Fibroblast of pulmonary artery (primary cell): Measurements from ENCODE around the gene BRI3BP.

Source experiments
- DNase-seq: peaks from one replicate; pipeline ENCODE4 v3.0.0-alpha.2; 2010; ENCODE audit warnings: low read depth
- H3K4me3 ChIP-seq: replicated peaks from 2 replicates; pipeline ENCODE4 v1.5.1; 2011; ENCODE audit warnings: low read depth, mild to moderate bottlenecking, control low read depth, low read length, moderate library complexity
- TF ChIP-seq, protein P1 (sequence below): IDR thresholded peaks from 2 replicates; pipeline ENCODE4 v1.5.1; 2011; ENCODE audit warnings: mild to moderate bottlenecking, control low read depth, low read length, inconsistent platforms; ENCODE audit errors: missing control alignments

The BRI3BP gene

DNA sequence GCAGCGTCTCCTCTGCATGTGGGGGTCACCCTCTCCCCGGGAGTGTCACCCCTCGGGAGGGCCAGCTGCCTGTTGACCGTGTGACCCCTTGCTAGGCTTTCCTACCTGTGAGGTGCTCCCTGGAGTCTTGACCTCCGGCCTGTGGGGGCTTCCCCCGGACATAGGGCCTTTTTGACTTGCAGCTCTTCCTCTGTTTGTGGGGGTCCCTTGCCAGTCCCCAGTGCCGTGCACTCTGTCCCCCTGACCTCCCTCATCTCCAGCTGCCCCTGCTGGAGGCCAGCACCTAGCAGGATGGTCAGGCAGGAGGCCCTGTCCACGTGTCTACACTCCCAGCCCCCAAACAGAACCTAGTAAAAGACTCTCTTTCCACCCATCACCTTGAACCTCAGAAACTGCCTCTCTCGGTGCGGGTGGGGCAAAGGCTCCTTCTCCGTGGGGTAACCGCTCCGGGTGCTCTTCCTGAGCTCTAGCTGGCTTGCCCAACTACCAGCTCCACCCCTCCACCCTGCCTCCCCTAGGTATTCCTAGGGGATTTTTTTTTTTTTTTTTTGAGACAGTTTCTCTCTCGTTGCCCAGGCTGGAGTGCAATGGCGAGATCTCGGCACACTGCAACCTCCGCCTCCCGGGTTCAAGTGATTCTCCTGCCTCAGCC is 72.6 kb downstream of the BRI3BP start:
- H3K4me3 ChIP-seq, result peak overlapping the region; percentile 73
- no peak for DNase-seq
- TF ChIP-seq, protein P1, sequence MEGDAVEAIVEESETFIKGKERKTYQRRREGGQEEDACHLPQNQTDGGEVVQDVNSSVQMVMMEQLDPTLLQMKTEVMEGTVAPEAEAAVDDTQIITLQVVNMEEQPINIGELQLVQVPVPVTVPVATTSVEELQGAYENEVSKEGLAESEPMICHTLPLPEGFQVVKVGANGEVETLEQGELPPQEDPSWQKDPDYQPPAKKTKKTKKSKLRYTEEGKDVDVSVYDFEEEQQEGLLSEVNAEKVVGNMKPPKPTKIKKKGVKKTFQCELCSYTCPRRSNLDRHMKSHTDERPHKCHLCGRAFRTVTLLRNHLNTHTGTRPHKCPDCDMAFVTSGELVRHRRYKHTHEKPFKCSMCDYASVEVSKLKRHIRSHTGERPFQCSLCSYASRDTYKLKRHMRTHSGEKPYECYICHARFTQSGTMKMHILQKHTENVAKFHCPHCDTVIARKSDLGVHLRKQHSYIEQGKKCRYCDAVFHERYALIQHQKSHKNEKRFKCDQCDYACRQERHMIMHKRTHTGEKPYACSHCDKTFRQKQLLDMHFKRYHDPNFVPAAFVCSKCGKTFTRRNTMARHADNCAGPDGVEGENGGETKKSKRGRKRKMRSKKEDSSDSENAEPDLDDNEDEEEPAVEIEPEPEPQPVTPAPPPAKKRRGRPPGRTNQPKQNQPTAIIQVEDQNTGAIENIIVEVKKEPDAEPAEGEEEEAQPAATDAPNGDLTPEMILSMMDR, result no peak

DNA sequence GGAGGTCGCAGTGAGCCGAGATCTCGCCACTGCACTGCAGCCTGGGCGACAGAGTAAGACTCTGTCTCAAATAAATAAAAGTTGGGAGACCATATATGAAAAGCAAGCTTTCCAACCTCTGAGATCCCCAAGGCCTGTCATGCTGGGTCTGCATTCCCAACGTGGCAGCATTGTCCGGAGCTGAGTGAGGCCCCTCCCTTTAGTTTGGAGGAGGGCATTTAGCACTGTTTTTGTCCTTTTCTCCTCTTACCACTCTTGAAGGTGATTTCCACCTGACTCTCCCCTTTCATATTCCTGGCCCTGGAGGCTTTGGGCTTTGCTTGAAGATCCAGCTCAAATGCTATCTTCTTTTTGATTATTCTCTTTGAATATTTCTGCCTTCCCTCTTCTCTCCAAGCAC is 74.9 kb downstream of the BRI3BP start:
- TF ChIP-seq, protein P1, result no peak
- no peak for DNase-seq

DNA sequence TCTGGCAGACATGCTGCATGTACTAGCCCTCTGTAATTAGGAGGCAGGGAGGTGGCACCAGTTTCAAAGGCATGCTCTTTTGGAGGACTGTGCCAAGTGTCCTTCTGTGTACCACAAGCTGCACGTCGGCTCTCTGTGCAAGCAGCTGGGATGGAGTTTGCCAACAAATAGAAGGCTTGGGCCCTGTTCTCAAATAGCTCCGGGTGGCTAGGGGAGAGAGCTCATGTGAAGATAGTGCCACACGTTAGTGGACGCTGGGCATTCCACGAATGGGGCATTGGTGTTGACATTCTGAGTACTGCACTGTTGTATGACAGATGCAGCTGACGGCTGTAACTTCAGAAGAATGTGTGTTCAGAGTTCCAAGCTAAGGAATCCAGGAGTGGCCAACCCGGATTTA is 76.2 kb downstream of the BRI3BP start:
- H3K4me3 ChIP-seq, result no peak overlapping the region
- TF ChIP-seq, protein P1, result no peak
- DNase-seq, result no peak

More for the DNA sequence above, 74.9 kb downstream of the BRI3BP start:
- H3K4me3 ChIP-seq, result no peak overlapping the region

DNA sequence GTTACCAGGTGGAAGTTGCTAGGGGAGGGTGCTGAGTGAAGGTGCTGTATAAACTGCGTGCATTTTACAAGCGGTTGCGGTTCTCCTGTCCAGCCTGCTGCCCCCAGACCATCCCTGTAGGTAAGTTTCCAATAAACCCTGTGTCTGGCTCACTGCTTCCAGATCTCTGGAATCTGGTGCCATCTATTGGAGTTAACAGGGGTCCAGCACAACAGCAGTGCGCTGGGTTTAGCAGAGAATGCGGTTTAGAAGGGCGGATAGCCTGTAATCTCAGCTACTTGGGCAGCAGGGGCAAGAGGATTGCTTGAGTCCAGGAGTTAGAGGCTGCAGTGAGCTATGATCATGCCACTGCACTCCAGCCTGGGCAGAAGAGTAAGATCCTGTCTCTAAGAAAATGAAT is 76.7 kb downstream of the BRI3BP start:
- DNase-seq, result peak; percentile 14
- no peak overlapping the region for H3K4me3 ChIP-seq
- TF ChIP-seq, protein P1, result no peak

DNA sequence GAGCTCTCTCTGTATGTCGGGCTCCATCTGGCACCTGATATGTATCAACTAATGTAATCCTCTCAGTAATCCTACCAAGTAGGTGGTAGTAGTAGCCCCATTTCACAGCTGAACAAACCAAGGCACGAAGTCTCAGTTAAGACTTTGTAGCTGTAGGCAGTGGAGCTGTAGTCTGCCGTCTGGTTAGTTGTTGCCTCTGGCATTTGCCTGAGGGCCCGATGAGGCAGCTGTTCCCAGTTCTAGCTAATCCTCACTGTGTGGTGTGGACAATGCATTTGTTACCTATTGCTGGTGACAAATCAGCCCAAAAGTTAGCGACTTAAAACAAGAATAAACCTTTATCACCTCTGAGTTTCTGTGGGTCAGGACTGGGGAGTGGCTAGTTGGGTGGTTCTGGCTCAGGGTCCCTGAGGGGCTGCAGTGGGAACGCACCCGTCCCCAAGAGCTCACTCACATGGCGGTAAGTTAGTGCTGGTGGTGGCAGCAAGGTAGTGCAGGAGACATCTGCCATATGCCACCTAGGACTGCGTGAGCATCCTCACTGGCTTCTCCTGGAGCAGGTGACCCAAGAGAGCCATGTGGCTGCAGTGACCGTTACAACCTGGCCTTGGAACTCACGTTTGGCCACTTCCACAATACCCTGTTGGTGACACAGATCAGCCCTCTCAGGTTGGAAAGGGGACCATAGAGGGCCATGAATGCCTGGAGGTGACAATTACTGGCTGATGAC is 77.4 kb downstream of the BRI3BP start:
- H3K4me3 ChIP-seq, result no peak overlapping the region
- DNase-seq, result no peak
- TF ChIP-seq, protein P1, result no peak

DNA sequence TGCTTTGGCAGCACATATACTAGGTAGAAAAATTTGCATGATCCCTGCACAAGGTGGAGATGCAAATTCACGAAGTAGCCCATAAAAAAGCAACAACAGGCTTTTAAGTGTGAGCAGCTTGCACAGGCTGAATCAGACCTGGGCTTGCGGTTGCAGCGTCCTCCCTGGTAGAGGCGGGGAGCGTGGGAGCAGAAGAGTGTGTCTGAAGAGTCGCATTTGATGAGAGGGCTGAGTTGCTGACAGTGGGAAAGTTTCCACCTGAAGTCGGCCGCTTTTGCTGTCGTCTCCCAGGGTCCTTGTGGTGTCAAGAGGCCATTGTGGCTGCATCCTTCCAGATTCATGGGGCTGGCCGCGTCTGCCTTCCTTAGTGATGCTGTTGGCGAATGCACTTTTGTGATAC is 78.0 kb downstream of the BRI3BP start:
- TF ChIP-seq, protein P1, result no peak
- no peak overlapping the region for H3K4me3 ChIP-seq
- DNase-seq, result no peak
